Panc1 (cell line): ENCODE measurements around the gene CAMK1G. TPM values are rescaled to one million over a fixed set of nuclear protein-coding genes. Genes with fewer than 3 reads are reported as not detected.

Experiments used
- ATAC-seq: fragments of 200-7000 bp; cut with Tn5 transposase; 2 replicates; pipeline ENCODE4 v1.9.1; 2020; ENCODE audit warnings: mild to moderate bottlenecking, moderate library complexity
- BruUV-seq: library from RNA; stranded (reverse); fragments of 400-500 nt; replicated peaks from 2 replicates; lab custom pipeline; 2021; lab: Mats Ljungman, UMichigan
- CTCF ChIA-PET: fragments of 300-600 bp; sonication (Branson Sonifier 250); formaldehyde crosslinking; loops from one replicate; lab custom pipeline; 2022; ENCODE audit warnings: antibody characterized with exemption; lab: Charles Lee
- POLR2A ChIA-PET: fragments of 300-600 bp; sonication (Branson Sonifier 250); formaldehyde crosslinking; loops from one replicate; lab custom pipeline; 2022; ENCODE audit warnings: antibody characterized with exemption; lab: Charles Lee
- DNase-seq: peaks from one replicate; pipeline ENCODE4 v3.0.0-alpha.2; 2010; ENCODE audit warnings: low read depth, low spot score
- H3K27ac ChIP-seq: 2 replicates; pipeline ENCODE4 v1.5.1; 2011; ENCODE audit warnings: mild to moderate bottlenecking, low read length, inconsistent platforms
- H3K27me3 ChIP-seq: fragments of 200-500 bp; sonication (Bioruptor generic); 2 replicates; pipeline ENCODE4 v1.6.0; 2014; ENCODE audit warnings: low read length, inconsistent platforms; ENCODE audit not compliant: control insufficient read depth, insufficient read depth
- H3K36me3 ChIP-seq: fragments of 200-500 bp; sonication (Bioruptor generic); 2 replicates; pipeline ENCODE4 v1.5.1; 2014; ENCODE audit warnings: inconsistent platforms, mild to moderate bottlenecking, low read length, moderate library complexity; ENCODE audit not compliant: control insufficient read depth, insufficient read depth
- H3K4me1 ChIP-seq: 2 replicates; pipeline ENCODE4 v1.5.1; 2011; ENCODE audit warnings: inconsistent platforms, mild to moderate bottlenecking, low read length, moderate library complexity; ENCODE audit not compliant: control insufficient read depth, insufficient read depth
- H3K4me3 ChIP-seq, 2 experiments: 2 replicates each; pipeline ENCODE4 v1.5.1; 2011 to 2012; ENCODE audit warnings: low read depth in 2 of 2, low read length in 2 of 2, mild to moderate bottlenecking in 2 of 2, inconsistent platforms in 1 of 2, moderate library complexity in 1 of 2
- H3K9me3 ChIP-seq: fragments of 200-500 bp; sonication (Bioruptor generic); 2 replicates; pipeline ENCODE4 v1.5.1; 2014; ENCODE audit warnings: low read depth, mild to moderate bottlenecking, inconsistent platforms, low read length, moderate library complexity; ENCODE audit not compliant: control insufficient read depth, insufficient read depth
- POLR2AphosphoS5 ChIP-seq: IDR thresholded peaks from 2 replicates; pipeline ENCODE4 v1.6.1; 2012; ENCODE audit warnings: mild to moderate bottlenecking, low read depth, low read length, moderate library complexity
- SIN3A ChIP-seq: IDR thresholded peaks from 2 replicates; pipeline ENCODE4 v1.6.1; 2012; ENCODE audit warnings: low read depth, mild to moderate bottlenecking, low read length, moderate library complexity, borderline replicate concordance; ENCODE audit not compliant: insufficient read depth
- TCF7L2 ChIP-seq: IDR thresholded peaks from 2 replicates; pipeline ENCODE4 v1.6.1; 2011; ENCODE audit warnings: mild to moderate bottlenecking, low read depth, low read length, inconsistent platforms
- in situ Hi-C: cut with HindIII; loops from 2 replicates; pipeline ENCODE4 v1.10.0; 2016; ENCODE audit warnings: low sequenced_read_pairs, low pct_unique_long_range_greater_than_20kb
- intact Hi-C: fragments of 100-400 bp; cut with micrococcal nuclease; formaldehyde crosslinking; loops from one replicate; pipeline ENCODE4 v1.10.0; 2022; ENCODE audit not compliant: unreplicated experiment
- total RNA-seq: library from RNA; stranded (reverse); gene quantifications from one replicate; pipeline ENCODE4 v1.2.1, GENCODE V29; 2021; ENCODE audit not compliant: unreplicated experiment
- TF ChIP-seq, protein P1 (sequence below): fragments of 450-650 bp; IDR thresholded peaks from 2 replicates; pipeline ENCODE4 v1.5.1; 2017; ENCODE audit warnings: mild to moderate bottlenecking
- TF ChIP-seq, protein P2 (sequence below), 2 experiments: IDR thresholded peaks; 2 replicates each; pipeline ENCODE4 v1.6.1; 2011 to 2012; ENCODE audit warnings: low read depth in 2 of 2, control low read depth in 1 of 2, low read length in 1 of 2, mild to moderate bottlenecking in 1 of 2, moderate library complexity in 1 of 2; ENCODE audit not compliant: insufficient read depth in 1 of 2

CAMK1G gene
- total RNA-seq, 1 experiment from 2014 or later, result not detected

DNA sequence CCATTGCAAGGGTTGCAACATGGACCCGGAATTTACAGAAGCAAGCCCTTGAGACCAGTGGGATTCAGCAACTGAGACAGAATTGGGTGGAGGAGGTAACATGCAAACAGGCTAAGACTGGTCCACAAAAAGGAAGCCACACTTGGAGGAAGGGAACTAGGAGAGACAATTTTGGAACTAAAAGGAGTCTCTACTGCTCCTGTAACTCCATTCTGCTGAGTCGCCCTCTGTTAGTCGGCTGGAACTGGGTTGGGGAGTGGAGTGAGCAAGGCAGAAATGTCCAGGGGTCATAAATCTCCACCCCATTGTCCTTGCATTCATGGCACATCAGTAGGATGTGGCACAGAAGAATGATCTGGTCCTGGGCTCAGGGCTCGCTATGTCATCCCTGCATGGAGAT, 63.6 kb downstream of the CAMK1G start:
- H3K4me1 ChIP-seq, result no peaks in the 10 kb centered on the region; the same call in 1 of the 2 replicates
- no TSS peak for BruUV-seq
- no peak overlapping the region for H3K4me3 ChIP-seq
- no peaks in the 10 kb centered on the region for H3K9me3 ChIP-seq
- in situ Hi-C loops (no loop called here), intact Hi-C loops (no loop called here)
- no peak overlapping the region for H3K27ac ChIP-seq
- H3K27me3 ChIP-seq, result no peaks in the 10 kb centered on the region
- H3K36me3 ChIP-seq, result no peaks in the 10 kb centered on the region
- CTCF ChIA-PET, result no interaction called here
- POLR2A ChIA-PET, result no interaction called here
- TF ChIP-seq, protein P1, sequence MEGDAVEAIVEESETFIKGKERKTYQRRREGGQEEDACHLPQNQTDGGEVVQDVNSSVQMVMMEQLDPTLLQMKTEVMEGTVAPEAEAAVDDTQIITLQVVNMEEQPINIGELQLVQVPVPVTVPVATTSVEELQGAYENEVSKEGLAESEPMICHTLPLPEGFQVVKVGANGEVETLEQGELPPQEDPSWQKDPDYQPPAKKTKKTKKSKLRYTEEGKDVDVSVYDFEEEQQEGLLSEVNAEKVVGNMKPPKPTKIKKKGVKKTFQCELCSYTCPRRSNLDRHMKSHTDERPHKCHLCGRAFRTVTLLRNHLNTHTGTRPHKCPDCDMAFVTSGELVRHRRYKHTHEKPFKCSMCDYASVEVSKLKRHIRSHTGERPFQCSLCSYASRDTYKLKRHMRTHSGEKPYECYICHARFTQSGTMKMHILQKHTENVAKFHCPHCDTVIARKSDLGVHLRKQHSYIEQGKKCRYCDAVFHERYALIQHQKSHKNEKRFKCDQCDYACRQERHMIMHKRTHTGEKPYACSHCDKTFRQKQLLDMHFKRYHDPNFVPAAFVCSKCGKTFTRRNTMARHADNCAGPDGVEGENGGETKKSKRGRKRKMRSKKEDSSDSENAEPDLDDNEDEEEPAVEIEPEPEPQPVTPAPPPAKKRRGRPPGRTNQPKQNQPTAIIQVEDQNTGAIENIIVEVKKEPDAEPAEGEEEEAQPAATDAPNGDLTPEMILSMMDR, result no peak
- TF ChIP-seq SIN3A (no peak), POLR2AphosphoS5 (no peak), TCF7L2 (no peak)
- TF ChIP-seq, protein P2, sequence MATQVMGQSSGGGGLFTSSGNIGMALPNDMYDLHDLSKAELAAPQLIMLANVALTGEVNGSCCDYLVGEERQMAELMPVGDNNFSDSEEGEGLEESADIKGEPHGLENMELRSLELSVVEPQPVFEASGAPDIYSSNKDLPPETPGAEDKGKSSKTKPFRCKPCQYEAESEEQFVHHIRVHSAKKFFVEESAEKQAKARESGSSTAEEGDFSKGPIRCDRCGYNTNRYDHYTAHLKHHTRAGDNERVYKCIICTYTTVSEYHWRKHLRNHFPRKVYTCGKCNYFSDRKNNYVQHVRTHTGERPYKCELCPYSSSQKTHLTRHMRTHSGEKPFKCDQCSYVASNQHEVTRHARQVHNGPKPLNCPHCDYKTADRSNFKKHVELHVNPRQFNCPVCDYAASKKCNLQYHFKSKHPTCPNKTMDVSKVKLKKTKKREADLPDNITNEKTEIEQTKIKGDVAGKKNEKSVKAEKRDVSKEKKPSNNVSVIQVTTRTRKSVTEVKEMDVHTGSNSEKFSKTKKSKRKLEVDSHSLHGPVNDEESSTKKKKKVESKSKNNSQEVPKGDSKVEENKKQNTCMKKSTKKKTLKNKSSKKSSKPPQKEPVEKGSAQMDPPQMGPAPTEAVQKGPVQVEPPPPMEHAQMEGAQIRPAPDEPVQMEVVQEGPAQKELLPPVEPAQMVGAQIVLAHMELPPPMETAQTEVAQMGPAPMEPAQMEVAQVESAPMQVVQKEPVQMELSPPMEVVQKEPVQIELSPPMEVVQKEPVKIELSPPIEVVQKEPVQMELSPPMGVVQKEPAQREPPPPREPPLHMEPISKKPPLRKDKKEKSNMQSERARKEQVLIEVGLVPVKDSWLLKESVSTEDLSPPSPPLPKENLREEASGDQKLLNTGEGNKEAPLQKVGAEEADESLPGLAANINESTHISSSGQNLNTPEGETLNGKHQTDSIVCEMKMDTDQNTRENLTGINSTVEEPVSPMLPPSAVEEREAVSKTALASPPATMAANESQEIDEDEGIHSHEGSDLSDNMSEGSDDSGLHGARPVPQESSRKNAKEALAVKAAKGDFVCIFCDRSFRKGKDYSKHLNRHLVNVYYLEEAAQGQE (IDR thresholded peaks at IDR 0.05; ENCODE audit: insufficient read depth in 1 of 2, low read depth in 2 of 2, low read length in 1 of 2), result no peak
- no peak for ATAC-seq
- no peak for DNase-seq

DNA sequence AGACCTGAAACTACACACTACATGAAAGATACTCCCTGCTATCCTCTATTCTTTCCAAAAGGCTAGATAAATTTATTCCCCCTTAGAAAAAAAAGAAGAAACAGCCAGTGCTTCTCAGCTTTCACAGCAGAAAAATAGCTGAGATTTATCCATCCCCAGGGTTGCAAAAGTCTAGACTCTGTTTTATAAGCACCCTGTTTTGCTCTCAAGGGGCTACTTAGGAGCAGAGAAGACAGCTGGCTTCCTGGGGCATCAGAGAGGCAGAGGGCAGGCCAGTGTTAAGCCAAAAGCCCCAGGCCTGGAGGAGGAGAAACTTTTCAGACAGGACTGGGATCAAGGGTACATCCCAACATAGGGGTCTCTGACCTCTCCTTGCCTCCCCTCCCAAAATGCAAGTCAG, 64.8 kb downstream of the CAMK1G start:
- CTCF ChIA-PET, result no interaction called here
- intact Hi-C loops (no loop called here), in situ Hi-C loops (no loop called here)
- no peak overlapping the region for H3K4me3 ChIP-seq
- TF ChIP-seq, protein P2 (IDR thresholded peaks at IDR 0.05; ENCODE audit: insufficient read depth in 1 of 2, low read depth in 2 of 2, low read length in 1 of 2), result no peak
- TF ChIP-seq POLR2AphosphoS5 (no peak), SIN3A (no peak), TCF7L2 (no peak)
- TF ChIP-seq, protein P1, result no peak
- peaks cover 5% of the 10 kb centered on the region for H3K4me1 ChIP-seq
- DNase-seq, result no peak
- POLR2A ChIA-PET, result no interaction called here
- BruUV-seq, result no TSS peak
- H3K9me3 ChIP-seq, result no peaks in the 10 kb centered on the region
- no peak overlapping the region for H3K27ac ChIP-seq
- no peak for ATAC-seq
- no peaks in the 10 kb centered on the region for H3K36me3 ChIP-seq
- no peaks in the 10 kb centered on the region for H3K27me3 ChIP-seq
